NCI-H2081 (cell line): ENCODE measurements around the gene SPP2.

Experiments used
- DNase-seq, 2 experiments: peaks; one replicate each; lab custom pipeline; 2025; lab: John Stamatoyannopoulos, UW

The SPP2 gene

DNA sequence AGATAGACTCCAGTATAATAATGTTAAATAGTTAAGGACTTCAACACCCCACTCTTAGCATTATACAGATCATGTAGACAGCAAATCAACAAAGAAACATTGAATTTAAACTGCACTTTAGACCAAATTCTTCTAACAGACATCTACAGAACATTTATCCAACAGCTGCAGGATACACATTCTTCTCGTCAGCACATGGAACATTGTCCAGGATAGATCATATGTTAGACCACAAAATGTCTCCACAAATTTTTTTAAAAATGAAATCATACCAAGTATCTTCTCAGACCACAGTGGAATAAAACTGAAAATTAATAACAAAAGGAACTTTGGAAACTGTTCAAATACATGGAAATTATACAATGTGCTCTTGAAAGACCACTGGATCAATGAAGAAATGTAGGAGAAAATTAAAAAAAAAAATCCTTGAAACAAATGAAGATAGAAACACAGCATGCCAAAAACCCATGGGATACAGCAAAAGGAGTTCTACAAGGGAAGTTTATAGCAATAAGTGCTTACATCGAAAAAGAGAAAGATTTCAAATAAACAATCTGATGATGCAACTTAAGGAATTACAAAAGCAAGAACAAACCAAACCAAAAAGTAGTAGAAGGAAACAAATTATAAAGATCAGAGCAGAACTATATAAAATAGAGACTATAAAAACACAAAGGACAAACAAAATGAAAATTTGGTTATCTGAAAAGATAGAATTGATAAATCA lies 12.3 kb upstream of the SPP2 start:
- no peak for DNase-seq

- no peak for DNase-seq
Measured at GRCh38 chr2:234044157-234044556, 6.3 kb upstream of the SPP2 start.

- no peak for DNase-seq
Measured at GRCh38 chr2:234046521-234046920, 4.0 kb upstream of the SPP2 start.

DNA sequence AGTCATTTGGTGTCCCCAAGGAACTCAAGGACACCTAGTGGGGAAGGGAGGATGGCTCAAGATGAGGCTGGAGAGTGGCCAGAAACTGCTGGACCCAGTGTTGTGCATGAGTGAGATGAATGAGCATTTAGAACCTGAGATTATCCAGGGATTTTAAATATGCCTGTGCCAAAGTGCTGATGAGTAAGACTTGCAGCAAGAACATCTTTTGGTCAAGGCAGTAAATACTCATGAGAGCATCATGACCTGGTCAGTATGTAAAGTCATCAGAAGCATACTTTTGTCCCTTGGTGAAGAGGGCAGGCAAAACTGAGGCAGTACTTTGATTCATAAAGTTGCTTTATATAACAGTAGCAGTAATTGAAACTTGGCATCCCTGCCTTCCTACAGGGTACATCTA lies 3.1 kb upstream of the SPP2 start:
- no peak for DNase-seq

DNA sequence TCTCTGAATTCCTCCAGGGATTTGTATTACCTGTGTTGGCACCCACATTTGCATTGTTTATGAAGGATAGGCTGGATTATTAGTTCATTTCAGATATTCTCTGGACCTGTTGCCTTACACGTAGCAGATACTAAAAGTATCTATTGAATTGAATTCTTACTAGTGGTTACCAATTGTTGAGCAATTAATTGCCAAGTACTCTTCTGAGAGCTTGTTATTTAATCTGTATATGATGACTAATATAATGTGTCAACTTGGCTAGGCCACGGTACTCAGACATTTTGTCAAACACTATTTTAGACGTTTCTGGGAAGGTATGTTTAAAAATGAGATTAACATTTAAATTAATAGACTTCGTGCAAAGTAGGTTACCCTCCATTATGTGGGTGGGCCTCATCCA lies 2.5 kb upstream of the SPP2 start:
- no peak for DNase-seq

GRCh38 chr2:234051374-234052070 lies 1.0 kb downstream of the SPP2 start:
- DNase-seq: no peak

- DNase-seq: no peak
Measured at GRCh38 chr2:234058881-234059280, 8.4 kb downstream of the SPP2 start.

- no peak for DNase-seq
Measured at GRCh38 chr2:234060236-234060635, 9.7 kb downstream of the SPP2 start.

DNA sequence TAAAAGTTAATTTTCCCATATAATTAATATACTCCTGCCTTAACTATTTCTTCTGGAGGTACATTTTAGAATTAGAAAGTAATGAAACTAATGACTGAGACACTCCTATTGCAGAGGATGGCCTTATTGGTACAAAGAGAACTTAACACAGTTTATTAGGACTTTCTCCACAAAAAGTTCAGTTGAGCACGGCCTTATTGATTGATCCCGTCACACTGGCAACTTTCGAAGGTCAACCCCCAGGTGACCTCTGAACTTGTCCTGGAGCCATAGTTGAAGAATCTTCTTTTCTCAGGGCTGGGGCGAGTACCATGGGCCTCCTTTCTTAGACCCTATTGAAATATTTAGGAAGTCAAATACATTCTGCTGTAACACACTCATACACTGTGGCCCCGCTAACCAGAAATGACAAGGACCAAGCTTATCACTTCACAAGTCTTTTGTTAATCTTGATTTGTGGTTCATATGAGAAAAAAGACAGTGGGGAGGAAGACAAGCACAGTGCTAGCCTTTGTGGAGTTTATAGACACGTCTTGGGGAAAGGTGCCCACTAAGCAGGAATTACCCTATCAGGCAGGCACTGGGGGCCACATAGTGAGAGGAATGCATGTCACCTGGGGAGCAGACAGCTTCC lies 11.2 kb downstream of the SPP2 start:
- DNase-seq: no peak

- no peak for DNase-seq
Measured at GRCh38 chr2:234066587-234066986, 16.1 kb downstream of the SPP2 start.

- no peak for DNase-seq
Measured at GRCh38 chr2:234071664-234072063, 21.2 kb downstream of the SPP2 start.

DNA sequence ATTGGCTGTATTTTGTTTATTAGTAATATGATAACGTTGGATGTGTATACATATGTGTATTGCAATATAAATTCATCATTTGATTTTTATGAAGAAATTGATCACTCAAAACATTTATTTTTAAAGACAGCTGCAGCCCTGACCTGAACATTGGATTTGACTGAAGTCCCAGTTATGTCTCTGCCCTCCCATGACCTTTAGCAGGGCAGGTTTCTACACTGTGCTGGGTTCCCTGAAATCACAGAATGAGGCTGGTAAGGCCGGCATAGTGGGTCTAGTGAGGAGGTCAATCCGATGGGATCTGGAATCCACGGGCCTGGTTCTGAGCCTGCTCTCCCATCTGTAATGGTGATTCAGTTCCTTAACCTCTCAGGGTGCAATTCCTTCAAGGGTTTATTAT lies 22.0 kb downstream of the SPP2 start:
- DNase-seq: no peak

GRCh38 chr2:234074751-234075517 lies 24.4 kb downstream of the SPP2 start:
- no peak for DNase-seq

DNA sequence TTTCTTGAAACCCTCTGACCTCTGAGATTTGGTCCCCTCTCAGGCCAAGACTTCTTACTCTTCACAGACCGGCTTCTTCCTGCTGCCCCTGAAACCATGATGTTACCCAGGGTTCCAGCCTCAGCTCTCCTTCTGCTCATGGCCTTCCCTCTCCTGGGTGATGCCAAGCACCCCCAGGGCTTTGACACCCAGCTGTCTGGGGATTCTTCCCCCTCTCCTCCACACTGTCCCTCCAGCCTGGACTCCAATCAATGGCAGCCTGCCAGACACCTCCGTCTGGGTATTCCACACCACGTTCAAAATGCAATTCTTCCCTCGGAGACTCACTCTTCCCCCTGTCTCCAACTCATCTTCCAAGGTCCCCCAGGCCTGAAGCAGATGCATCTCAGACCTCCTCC lies 25.0 kb downstream of the SPP2 start:
- no peak for DNase-seq

DNA sequence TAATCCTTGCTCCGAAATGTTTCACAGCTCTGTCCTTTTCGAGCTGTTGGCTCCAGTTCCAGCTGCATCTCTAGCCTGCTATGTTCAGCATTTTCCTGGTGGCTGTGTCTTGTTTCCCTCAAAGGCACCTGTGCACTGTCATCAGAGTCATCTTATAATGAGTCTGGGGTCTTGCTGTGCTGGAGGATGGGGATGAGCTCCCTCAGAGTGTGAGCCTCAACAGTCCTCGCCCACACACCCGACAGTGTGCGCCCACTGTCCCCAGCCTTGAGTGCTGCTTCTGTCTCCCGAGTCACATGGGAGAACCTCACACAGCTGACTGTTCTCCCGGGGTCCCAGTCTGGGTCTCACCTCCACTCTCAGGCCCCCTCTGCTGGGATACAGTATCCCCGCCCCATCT lies 25.4 kb downstream of the SPP2 start:
- DNase-seq: no peak

- no peak for DNase-seq
Measured at GRCh38 chr2:234076451-234076850, 25.9 kb downstream of the SPP2 start.

- DNase-seq: no peak
Measured at GRCh38 chr2:234078129-234078528, 27.6 kb downstream of the SPP2 start.

DNA sequence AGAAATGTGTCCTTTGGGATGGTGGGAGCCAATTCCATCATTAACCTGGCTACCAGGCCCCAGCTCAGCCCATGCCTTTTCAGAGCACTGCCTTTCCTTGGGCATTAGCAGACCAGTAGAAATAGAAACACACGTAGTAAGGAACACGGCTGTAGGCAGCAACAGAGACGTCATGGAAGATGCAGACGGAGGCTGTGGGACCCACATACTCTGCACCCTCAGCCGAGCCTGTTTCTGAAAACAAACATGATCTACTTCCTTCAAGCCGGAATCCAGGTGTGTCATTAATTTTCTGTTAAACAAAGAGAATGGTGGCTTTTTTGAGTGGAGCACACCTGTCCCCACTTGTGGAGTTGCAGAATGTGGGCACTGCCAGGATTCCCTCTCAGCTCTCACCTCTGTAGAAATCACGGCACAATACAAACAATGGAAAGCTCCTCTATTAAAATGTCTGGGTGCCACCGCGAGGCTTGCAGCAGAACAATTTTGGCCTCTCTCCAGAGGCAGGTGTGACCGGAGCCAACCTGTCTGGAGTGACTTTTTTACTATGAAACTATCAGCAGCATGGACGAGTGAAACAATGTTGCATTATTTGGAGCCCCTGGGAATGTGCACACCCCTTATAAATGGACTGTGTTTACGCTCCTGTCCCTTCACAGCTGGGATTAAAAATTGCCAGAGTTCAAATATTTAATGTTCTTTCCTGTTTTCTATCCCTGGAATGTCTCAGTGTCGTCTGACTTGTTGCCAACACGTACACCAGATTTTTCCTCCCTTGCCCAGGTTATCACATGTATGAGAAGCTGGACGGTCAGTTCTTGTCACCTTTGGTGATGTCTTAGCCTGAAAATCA lies 31.7 kb downstream of the SPP2 start:
- DNase-seq: peak; percentile 50 to 92

GRCh38 chr2:234083572-234084348 lies 33.3 kb downstream of the SPP2 start:
- no peak for DNase-seq

GRCh38 chr2:234091432-234091879 lies 41.0 kb downstream of the SPP2 start:
- DNase-seq: peak; percentile 49 to 82

GRCh38 chr2:234091883-234092282 lies 41.4 kb downstream of the SPP2 start:
- DNase-seq: no peak
